Measurements from ENCODE around the gene PNCK.
"Not testable (repeated sequence)": the region's sequence is repeated elsewhere in the genome, so short reads cannot be mapped to it uniquely, and the experiment has no call there.

PNCK gene

DNA sequence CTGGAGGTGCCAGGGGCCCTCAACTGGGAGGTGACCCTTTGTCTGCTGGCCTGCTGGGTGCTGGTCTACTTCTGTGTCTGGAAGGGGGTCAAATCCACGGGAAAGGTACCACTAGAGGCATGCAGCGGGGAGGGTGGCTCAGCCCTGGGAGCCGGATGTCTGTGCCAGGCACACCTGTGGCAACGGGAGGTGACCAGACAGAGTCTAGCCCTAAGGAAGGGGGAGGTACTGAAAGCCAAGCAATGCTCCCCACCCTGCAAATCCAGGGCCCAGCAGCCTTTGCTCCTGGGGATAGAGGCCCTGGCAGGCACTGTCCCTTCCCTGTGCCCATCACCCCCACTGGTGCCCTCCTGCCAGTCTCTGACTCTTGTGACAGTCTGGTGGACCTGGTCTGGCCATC is 18.4 kb upstream of the PNCK start:
- H3K36me3 ChIP-seq (replicated peaks; ENCODE audit: insufficient read depth, low read length): no peaks in the 10 kb centered on the region
- no peak overlapping the region for H3K4me2 ChIP-seq (ENCODE audit: low read depth, low read length)

DNA sequence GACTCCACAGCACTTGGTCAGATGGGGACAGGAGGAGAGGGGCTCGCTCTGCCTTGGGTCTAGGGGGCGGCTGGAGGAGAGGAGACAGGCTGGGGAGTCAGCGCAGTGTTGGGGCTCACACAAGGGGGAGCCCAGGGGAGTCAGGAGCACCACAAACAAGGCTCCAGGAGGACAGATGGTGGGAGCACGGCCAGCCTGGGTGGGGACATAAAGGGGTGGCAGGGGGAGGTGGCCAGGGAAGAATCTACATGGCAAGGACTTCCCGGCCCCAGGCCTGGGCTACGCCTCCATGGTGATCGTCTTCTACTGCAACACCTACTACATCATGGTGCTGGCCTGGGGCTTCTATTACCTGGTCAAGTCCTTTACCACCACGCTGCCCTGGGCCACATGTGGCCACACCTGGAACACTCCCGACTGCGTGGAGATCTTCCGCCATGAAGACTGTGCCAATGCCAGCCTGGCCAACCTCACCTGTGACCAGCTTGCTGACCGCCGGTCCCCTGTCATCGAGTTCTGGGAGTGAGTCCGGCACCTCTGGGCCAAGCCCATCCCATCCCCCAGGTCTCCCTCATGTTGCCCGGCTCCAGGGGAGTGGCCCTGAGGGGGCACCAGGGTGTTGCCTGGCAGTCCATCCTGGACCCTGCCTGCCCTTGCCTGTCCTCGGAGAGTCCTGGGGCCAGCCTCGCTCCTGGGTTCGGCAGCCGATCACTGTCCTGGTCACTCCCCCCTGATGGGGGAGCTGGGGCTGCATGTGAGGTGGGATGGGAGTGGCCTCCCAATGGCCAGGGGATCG is 17.6 kb upstream of the PNCK start:
- H3K4me2 ChIP-seq (ENCODE audit: low read depth, low read length); H3K9ac ChIP-seq (ENCODE audit: low read length); H3K79me2 ChIP-seq (ENCODE audit: low read length); H3K4me3 ChIP-seq (ENCODE audit: low read length); H3F3A ChIP-seq (ENCODE audit: insufficient read depth, low read length); H3K9me3 ChIP-seq (replicated peaks; ENCODE audit: insufficient read depth, low read length); H3K9me2 ChIP-seq (replicated peaks; ENCODE audit: insufficient read depth, low read length); H3K27ac ChIP-seq (ENCODE audit: low read length); DNase-seq; H4K20me1 ChIP-seq (ENCODE audit: insufficient read depth, low read length); H3K27me3 ChIP-seq (replicated peaks; ENCODE audit: insufficient read depth, low read length); H3K4me1 ChIP-seq (ENCODE audit: low read length); H3K36me3 ChIP-seq (replicated peaks; ENCODE audit: insufficient read depth, low read length); H2AFZ ChIP-seq (ENCODE audit: low read length): not testable (repeated sequence)

More for the DNA sequence above, 18.4 kb upstream of the PNCK start:
- H3K9me3 ChIP-seq (replicated peaks; ENCODE audit: insufficient read depth, low read length): no peaks in the 10 kb centered on the region
- no peaks in the 10 kb centered on the region for H3K79me2 ChIP-seq (ENCODE audit: low read length)
- no peak overlapping the region for H3K27ac ChIP-seq (ENCODE audit: low read length)
- H3K9me2 ChIP-seq (replicated peaks; ENCODE audit: insufficient read depth, low read length): no peaks in the 10 kb centered on the region
- no peak overlapping the region for H2AFZ ChIP-seq (ENCODE audit: low read length)
- no peaks in the 10 kb centered on the region for H3F3A ChIP-seq (ENCODE audit: insufficient read depth, low read length)
- TF ChIP-seq, protein P1, sequence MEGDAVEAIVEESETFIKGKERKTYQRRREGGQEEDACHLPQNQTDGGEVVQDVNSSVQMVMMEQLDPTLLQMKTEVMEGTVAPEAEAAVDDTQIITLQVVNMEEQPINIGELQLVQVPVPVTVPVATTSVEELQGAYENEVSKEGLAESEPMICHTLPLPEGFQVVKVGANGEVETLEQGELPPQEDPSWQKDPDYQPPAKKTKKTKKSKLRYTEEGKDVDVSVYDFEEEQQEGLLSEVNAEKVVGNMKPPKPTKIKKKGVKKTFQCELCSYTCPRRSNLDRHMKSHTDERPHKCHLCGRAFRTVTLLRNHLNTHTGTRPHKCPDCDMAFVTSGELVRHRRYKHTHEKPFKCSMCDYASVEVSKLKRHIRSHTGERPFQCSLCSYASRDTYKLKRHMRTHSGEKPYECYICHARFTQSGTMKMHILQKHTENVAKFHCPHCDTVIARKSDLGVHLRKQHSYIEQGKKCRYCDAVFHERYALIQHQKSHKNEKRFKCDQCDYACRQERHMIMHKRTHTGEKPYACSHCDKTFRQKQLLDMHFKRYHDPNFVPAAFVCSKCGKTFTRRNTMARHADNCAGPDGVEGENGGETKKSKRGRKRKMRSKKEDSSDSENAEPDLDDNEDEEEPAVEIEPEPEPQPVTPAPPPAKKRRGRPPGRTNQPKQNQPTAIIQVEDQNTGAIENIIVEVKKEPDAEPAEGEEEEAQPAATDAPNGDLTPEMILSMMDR (IDR thresholded peaks at IDR 0.05; ENCODE audit: low read length): no peak
- no peak for TF ChIP-seq EZH2phosphoT487 (IDR thresholded peaks at IDR 0.05; ENCODE audit: low read length)
- TF ChIP-seq EZH2 (optimal IDR thresholded peaks at IDR 0.05; ENCODE audit: low read depth, low read length): no peak
- H3K4me3 ChIP-seq (ENCODE audit: low read length): no peak overlapping the region
- no peaks in the 10 kb centered on the region for H3K4me1 ChIP-seq (ENCODE audit: low read length)
- no peaks in the 10 kb centered on the region for H4K20me1 ChIP-seq (ENCODE audit: insufficient read depth, low read length)
- DNase-seq: no peak
- no peaks in the 10 kb centered on the region for H3K27me3 ChIP-seq (replicated peaks; ENCODE audit: insufficient read depth, low read length)
- H3K9ac ChIP-seq (ENCODE audit: low read length): no peak overlapping the region

DNA sequence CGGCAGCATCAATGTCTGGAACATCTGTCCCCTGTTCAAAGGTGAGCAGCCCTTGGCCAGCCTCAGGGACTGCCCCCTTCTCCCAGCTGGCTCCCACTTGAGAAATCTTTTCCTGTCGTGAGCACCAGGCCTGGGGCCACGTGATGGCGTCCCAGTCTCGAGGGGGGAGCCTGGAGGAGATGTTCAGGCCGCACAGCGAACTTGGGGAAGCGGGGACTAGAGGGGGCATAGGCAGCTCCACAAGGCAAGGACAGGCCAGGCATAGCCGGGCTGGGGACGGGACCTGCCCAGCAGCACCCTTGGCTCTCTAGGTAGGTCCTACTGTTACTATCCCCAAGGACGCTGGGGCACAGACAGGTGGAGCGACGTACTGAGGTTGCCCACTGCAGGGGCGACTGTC is 16.9 kb upstream of the PNCK start:
- Histone ChIP-seq H3K27ac (ENCODE audit: low read length) (no peak overlapping the region), H3F3A (ENCODE audit: insufficient read depth, low read length) (no peaks in the 10 kb centered on the region), H3K9me2 (replicated peaks; ENCODE audit: insufficient read depth, low read length) (no peaks in the 10 kb centered on the region), H3K36me3 (replicated peaks; ENCODE audit: insufficient read depth, low read length) (no peaks in the 10 kb centered on the region), H3K79me2 (ENCODE audit: low read length) (no peaks in the 10 kb centered on the region), H4K20me1 (ENCODE audit: insufficient read depth, low read length) (no peaks in the 10 kb centered on the region), H3K4me1 (ENCODE audit: low read length) (no peaks in the 10 kb centered on the region), H2AFZ (ENCODE audit: low read length) (no peak overlapping the region), H3K4me2 (ENCODE audit: low read depth, low read length) (no peak overlapping the region), H3K9me3 (replicated peaks; ENCODE audit: insufficient read depth, low read length) (no peaks in the 10 kb centered on the region), H3K4me3 (ENCODE audit: low read length) (no peak overlapping the region), H3K9ac (ENCODE audit: low read length) (no peak overlapping the region), H3K27me3 (replicated peaks; ENCODE audit: insufficient read depth, low read length) (peaks cover 2% of the 10 kb centered on the region; the same call in 1 of the 2 replicates)
- TF ChIP-seq EZH2phosphoT487 (IDR thresholded peaks at IDR 0.05; ENCODE audit: low read length) (no peak), EZH2 (optimal IDR thresholded peaks at IDR 0.05; ENCODE audit: low read depth, low read length) (no peak)
- TF ChIP-seq, protein P1 (IDR thresholded peaks at IDR 0.05; ENCODE audit: low read length): no peak
- DNase-seq: no peak
